Lung microvascular endothelial cell (primary cell): ENCODE results near the gene GNB2. TPM values are rescaled to one million over a fixed set of nuclear protein-coding genes. Genes with fewer than 3 reads are reported as not detected.

Source experiments
- DNase-seq, 2 donors: peaks; one replicate each; pipeline versions ENCODE4 v3.0.0 to v3.0.0-alpha.2; 2010; ENCODE audit warnings: low read depth in 2 of 2
- total RNA-seq: library from RNA; depleted of rRNA; stranded (reverse); fragments of >200 nt; gene quantifications from 2 replicates; pipeline ENCODE4 v1.2.1, GENCODE V29; 2014

Gene GNB2
- total RNA-seq, 1 donor from 2014 or later, result 76.4 TPM

GRCh38 chr7:100680576-100681271 is 7.2 kb downstream of the GNB2 start:
- no peak for DNase-seq

- DNase-seq, result no peak
Observed at GRCh38 chr7:100681491-100682227, 8.1 kb downstream of the GNB2 start.

GRCh38 chr7:100682228-100682741 is 8.7 kb downstream of the GNB2 start:
- DNase-seq, result peak in 1 of 2 donors; percentile 22

GRCh38 chr7:100682991-100683658 is 9.6 kb downstream of the GNB2 start:
- DNase-seq, result no peak

GRCh38 chr7:100683659-100684533 is 10.4 kb downstream of the GNB2 start:
- no peak for DNase-seq

GRCh38 chr7:100684534-100685042 is 11.0 kb downstream of the GNB2 start:
- no peak for DNase-seq

- DNase-seq, result no peak
Observed at GRCh38 chr7:100685049-100685605, 11.6 kb downstream of the GNB2 start.

GRCh38 chr7:100685631-100686145 is 12.1 kb downstream of the GNB2 start:
- no peak for DNase-seq

GRCh38 chr7:100686201-100686821 is 12.8 kb downstream of the GNB2 start:
- no peak for DNase-seq

- DNase-seq, result no peak
Observed at GRCh38 chr7:100686822-100687211, 13.3 kb downstream of the GNB2 start.

GRCh38 chr7:100687261-100687660 is 13.7 kb downstream of the GNB2 start:
- no peak for DNase-seq

GRCh38 chr7:100687751-100688300 is 14.3 kb downstream of the GNB2 start:
- no peak for DNase-seq

- DNase-seq, result no peak
Observed at GRCh38 chr7:100688326-100688860, 14.9 kb downstream of the GNB2 start.

- DNase-seq, result no peak
Observed at GRCh38 chr7:100689230-100690135, 15.9 kb downstream of the GNB2 start.

GRCh38 chr7:100691676-100692577 is 18.4 kb downstream of the GNB2 start:
- peak; percentile 72 to 80 for DNase-seq

GRCh38 chr7:100692578-100692961 is 19.0 kb downstream of the GNB2 start:
- no peak for DNase-seq
